ENCODE measurements around the gene TROAP. TPM values are rescaled to one million over a fixed set of nuclear protein-coding genes. Genes with fewer than 3 reads are reported as not detected.
"Not testable (repeated sequence)": the region's sequence is repeated elsewhere in the genome, so short reads cannot be mapped to it uniquely, and the experiment has no call there.

Gene TROAP
- total and polyA plus RNA-seq, 2 donors (not counting 1 experiment from before 2014, with no cell fraction given): 0.88 to 1.0 TPM

- no peak for ATAC-seq (ENCODE audit: low read depth)
- no peak overlapping the region for H3K4me2 ChIP-seq (replicated peaks; ENCODE audit: low read depth, low read length, poor library complexity, severe bottlenecking)
- no peaks in the 10 kb centered on the region for H3K4me1 Mint-ChIP-seq
These were observed 40.8 kb upstream of the TROAP start for GRCh38 chr12:49282302-49282701.

GRCh38 chr12:49282740-49283375, 40.2 kb upstream of the TROAP start:
- ChIA-PET POLR2A (interaction anchor here (0.7 kb wide), 1 partner anchor 189 kb away, joined by 4 read pairs; no protein-coding TSS in a partner anchor), CTCF (interaction anchor here (10.2 kb wide), 1 partner anchor 67 kb away, joined by 139 read pairs; the partner anchor contains the start of gene DNAJC22)
- DNase-seq; intact Hi-C loops (cut with micrococcal nuclease); H3K4me3 ChIP-seq (ENCODE audit: control extremely low read depth in 1 of 5, extremely low read depth in 1 of 5, insufficient read depth in 1 of 5, low read depth in 2 of 5, low read length in 4 of 5); H3K9me3 ChIP-seq (ENCODE audit: control extremely low read depth in 1 of 3, control insufficient read depth in 2 of 3, insufficient read depth in 1 of 3, low read length in 2 of 3); H3K9me3 Mint-ChIP-seq (ENCODE audit: insufficient read depth); H3K4me2 ChIP-seq (replicated peaks; ENCODE audit: low read depth, low read length, poor library complexity, severe bottlenecking); H3K79me2 ChIP-seq (ENCODE audit: control insufficient read depth, insufficient read depth, low read length); H3K27ac ChIP-seq (ENCODE audit: low read length in 2 of 2); H3K4me1 Mint-ChIP-seq; H3K9ac ChIP-seq (ENCODE audit: low read length); H3K27ac Mint-ChIP-seq; H4K20me1 ChIP-seq (ENCODE audit: control insufficient read depth, insufficient read depth, low read length, poor library complexity, severe bottlenecking); H3K36me3 ChIP-seq (replicated peaks in 1 of 2; ENCODE audit: control extremely low read depth in 1 of 2, control insufficient read depth in 1 of 2, extremely low read depth in 1 of 2, insufficient read depth in 2 of 2, low read length in 1 of 2); H3K4me1 ChIP-seq (ENCODE audit: control insufficient read depth in 2 of 2, insufficient read depth in 2 of 2, low read length in 2 of 2); ATAC-seq (ENCODE audit: low read depth); H3K4me3 Mint-ChIP-seq; H2AFZ ChIP-seq (ENCODE audit: insufficient read depth, low read depth, low read length, poor library complexity, severe bottlenecking): not testable (repeated sequence)
- H3K27me3 Mint-ChIP-seq: peaks cover 16% of the 10 kb centered on the region
- H3K27me3 ChIP-seq (replicated peaks in 1 of 4; ENCODE audit: control extremely low read depth in 1 of 4, control insufficient read depth in 3 of 4, insufficient read depth in 4 of 4, low read length in 3 of 4): peaks cover 0 to 16% (median 3%) of the 10 kb centered on the region in 4 experiments
- no CpG with 5 or more reads among the region's 6 CpGs for WGBS (ENCODE audit: insufficient coverage)

More at GRCh38 chr12:49282302-49282701, 40.8 kb upstream of the TROAP start:
- H3K9ac ChIP-seq (ENCODE audit: low read length): no peak overlapping the region
- H3K4me3 Mint-ChIP-seq: no peak overlapping the region
- no peak overlapping the region for H3K27ac Mint-ChIP-seq
- H2AFZ ChIP-seq (ENCODE audit: insufficient read depth, low read depth, low read length, poor library complexity, severe bottlenecking): no peak overlapping the region
- no peaks in the 10 kb centered on the region for H4K20me1 ChIP-seq (ENCODE audit: control insufficient read depth, insufficient read depth, low read length, poor library complexity, severe bottlenecking)
- peaks cover 13% of the 10 kb centered on the region for H3K27me3 Mint-ChIP-seq
- no peak overlapping the region for H3K27ac ChIP-seq (ENCODE audit: low read length in 2 of 2)
- ChIA-PET POLR2A (interaction anchor here (0.7 kb wide), 1 partner anchor 188 kb away, joined by 4 read pairs; no protein-coding TSS in a partner anchor), CTCF (no interaction called here)
- H3K4me1 ChIP-seq (ENCODE audit: control insufficient read depth in 2 of 2, insufficient read depth in 2 of 2, low read length in 2 of 2): no peaks in the 10 kb centered on the region
- TF ChIP-seq, protein P1, sequence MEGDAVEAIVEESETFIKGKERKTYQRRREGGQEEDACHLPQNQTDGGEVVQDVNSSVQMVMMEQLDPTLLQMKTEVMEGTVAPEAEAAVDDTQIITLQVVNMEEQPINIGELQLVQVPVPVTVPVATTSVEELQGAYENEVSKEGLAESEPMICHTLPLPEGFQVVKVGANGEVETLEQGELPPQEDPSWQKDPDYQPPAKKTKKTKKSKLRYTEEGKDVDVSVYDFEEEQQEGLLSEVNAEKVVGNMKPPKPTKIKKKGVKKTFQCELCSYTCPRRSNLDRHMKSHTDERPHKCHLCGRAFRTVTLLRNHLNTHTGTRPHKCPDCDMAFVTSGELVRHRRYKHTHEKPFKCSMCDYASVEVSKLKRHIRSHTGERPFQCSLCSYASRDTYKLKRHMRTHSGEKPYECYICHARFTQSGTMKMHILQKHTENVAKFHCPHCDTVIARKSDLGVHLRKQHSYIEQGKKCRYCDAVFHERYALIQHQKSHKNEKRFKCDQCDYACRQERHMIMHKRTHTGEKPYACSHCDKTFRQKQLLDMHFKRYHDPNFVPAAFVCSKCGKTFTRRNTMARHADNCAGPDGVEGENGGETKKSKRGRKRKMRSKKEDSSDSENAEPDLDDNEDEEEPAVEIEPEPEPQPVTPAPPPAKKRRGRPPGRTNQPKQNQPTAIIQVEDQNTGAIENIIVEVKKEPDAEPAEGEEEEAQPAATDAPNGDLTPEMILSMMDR (IDR thresholded peaks at IDR 0.05): no peak
- no peak for TF ChIP-seq EZH2 (IDR thresholded peaks at IDR 0.05; ENCODE audit: borderline replicate concordance, insufficient read depth, low read depth, low read length, poor library complexity, severe bottlenecking)
- H3K36me3 ChIP-seq (replicated peaks in 1 of 2; ENCODE audit: control extremely low read depth in 1 of 2, control insufficient read depth in 1 of 2, extremely low read depth in 1 of 2, insufficient read depth in 2 of 2, low read length in 1 of 2): no peaks in the 10 kb centered on the region
- H3K27me3 ChIP-seq (replicated peaks in 1 of 4; ENCODE audit: control extremely low read depth in 1 of 4, control insufficient read depth in 3 of 4, insufficient read depth in 4 of 4, low read length in 3 of 4): peaks cover 0 to 15% (median 1%) of the 10 kb centered on the region in 4 experiments
- DNase-seq: no peak
- 60% methylated on average over 2 of the region's 5 CpGs for WGBS (ENCODE audit: insufficient coverage)
- H3K79me2 ChIP-seq (ENCODE audit: control insufficient read depth, insufficient read depth, low read length): no peaks in the 10 kb centered on the region
- no peak overlapping the region for H3K4me3 ChIP-seq (ENCODE audit: control extremely low read depth in 1 of 5, extremely low read depth in 1 of 5, insufficient read depth in 1 of 5, low read depth in 2 of 5, low read length in 4 of 5)
- intact Hi-C loops (cut with micrococcal nuclease): no loop called here
- no peaks in the 10 kb centered on the region for H3K9me3 Mint-ChIP-seq (ENCODE audit: insufficient read depth)
- no peaks in the 10 kb centered on the region for H3K9me3 ChIP-seq (ENCODE audit: control extremely low read depth in 1 of 3, control insufficient read depth in 2 of 3, insufficient read depth in 1 of 3, low read length in 2 of 3)
